MCF 10A (cell line): ENCODE data around the gene METTL23. TPM values are rescaled to one million over a fixed set of nuclear protein-coding genes. Genes with fewer than 3 reads are reported as not detected.

Experiments used
- BruUV-seq: library from RNA; stranded (reverse); fragments of 400-500 nt; replicated peaks from 2 replicates; lab custom pipeline; 2021; lab: Mats Ljungman, UMichigan
- CTCF ChIA-PET: fragments of 300-600 bp; sonication (Branson Sonifier 250); formaldehyde crosslinking; extraction: SDS; loops from one replicate; lab custom pipeline; 2021; ENCODE audit warnings: antibody characterized with exemption, inconsistent platforms; lab: Yijun Ruan, JAX
- POLR2A ChIA-PET: fragments of 300-600, 350-650 bp; sonication (Branson Sonifier 250); formaldehyde crosslinking; extraction: SDS; loops from one replicate; lab custom pipeline; 2020; ENCODE audit warnings: antibody characterized with exemption, inconsistent platforms; lab: Yijun Ruan, JAX
- DNase-seq: peaks from one replicate; pipeline ENCODE4 v3.0.0-alpha.2; 2018; ENCODE audit not compliant: unreplicated experiment
- H3K27ac Mint-ChIP-seq: one replicate; pipeline ENCODE4 v1.8.0; 2022; ENCODE audit warnings: mild to moderate bottlenecking, low read depth, mixed read lengths; ENCODE audit not compliant: unreplicated experiment
- H3K27me3 Mint-ChIP-seq: one replicate; pipeline ENCODE4 v1.8.0; 2022; ENCODE audit warnings: mixed read lengths; ENCODE audit not compliant: insufficient read depth, unreplicated experiment
- H3K36me3 Mint-ChIP-seq: one replicate; pipeline ENCODE4 v1.8.0; 2022; ENCODE audit warnings: mild to moderate bottlenecking, moderate library complexity, mixed read lengths; ENCODE audit not compliant: insufficient read depth, unreplicated experiment
- H3K4me1 Mint-ChIP-seq: one replicate; pipeline ENCODE4 v1.8.0; 2022; ENCODE audit warnings: mixed read lengths; ENCODE audit not compliant: insufficient read depth, unreplicated experiment
- H3K4me3 Mint-ChIP-seq: one replicate; pipeline ENCODE4 v1.8.0; 2022; ENCODE audit warnings: mild to moderate bottlenecking, moderate library complexity, mixed read lengths; ENCODE audit not compliant: unreplicated experiment
- H3K9me3 Mint-ChIP-seq: one replicate; pipeline ENCODE4 v1.8.0; 2022; ENCODE audit warnings: mixed read lengths; ENCODE audit not compliant: unreplicated experiment
- intact Hi-C: fragments of 100-400 bp; cut with micrococcal nuclease; formaldehyde crosslinking; loops from 2 replicates; pipeline ENCODE4 v1.14.1; 2022
- total RNA-seq: library from RNA; stranded (reverse); gene quantifications from 2 replicates; pipeline ENCODE4 v1.2.3, GENCODE V29; 2022
- TF ChIP-seq, protein P1 (sequence below): fragments of 200-600 bp; IDR thresholded peaks from one replicate; pipeline ENCODE4 v1.8.0; 2022; ENCODE audit warnings: antibody characterized with exemption, mild to moderate bottlenecking; ENCODE audit not compliant: unreplicated experiment

Gene METTL23
- total RNA-seq, 1 experiment from 2014 or later: 35.1 TPM

DNA sequence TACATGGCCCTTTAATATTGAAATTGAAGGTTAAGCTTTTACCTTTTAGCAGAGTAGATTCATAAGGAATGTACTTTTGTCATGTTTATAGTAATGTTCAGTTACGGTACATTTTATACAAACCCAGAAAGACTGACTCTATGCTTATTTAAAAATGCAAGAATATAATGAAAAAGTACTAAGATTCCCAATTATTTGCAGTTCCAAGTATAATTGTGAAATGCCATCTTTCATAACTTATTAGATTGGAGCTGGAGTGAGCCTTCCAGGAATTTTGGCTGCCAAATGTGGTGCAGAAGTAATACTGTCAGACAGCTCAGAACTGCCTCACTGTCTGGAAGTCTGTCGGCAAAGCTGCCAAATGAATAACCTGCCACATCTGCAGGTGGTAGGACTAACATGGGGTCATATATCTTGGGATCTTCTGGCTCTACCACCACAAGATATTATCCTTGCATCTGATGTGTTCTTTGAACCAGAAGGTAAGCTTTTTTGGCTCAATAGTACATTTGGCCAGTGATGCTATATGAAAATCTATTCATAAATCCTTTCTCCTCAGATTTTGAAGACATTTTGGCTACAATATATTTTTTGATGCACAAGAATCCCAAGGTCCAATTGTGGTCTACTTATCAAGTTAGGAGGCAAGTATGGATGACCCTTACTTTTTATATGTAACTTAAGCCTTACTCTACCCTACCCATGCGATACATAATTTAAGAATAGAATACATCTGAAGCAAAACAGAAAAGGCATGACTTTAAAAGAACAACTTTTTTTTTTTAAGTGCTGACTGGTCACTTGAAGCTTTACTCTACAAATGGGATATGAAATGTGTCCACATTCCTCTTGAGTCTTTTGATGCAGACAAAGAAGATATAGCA is 6.3 kb downstream of the METTL23 start:
- H3K9me3 Mint-ChIP-seq: no peaks in the 10 kb centered on the region
- peaks cover 20% of the 10 kb centered on the region for H3K4me1 Mint-ChIP-seq
- CTCF ChIA-PET: interaction anchor here (0.7 kb wide), 1 partner anchor 73 kb away, joined by 4 read pairs; no protein-coding TSS in a partner anchor
- H3K27ac Mint-ChIP-seq: no peak overlapping the region
- peak; percentile 47 for DNase-seq
- no peaks in the 10 kb centered on the region for H3K27me3 Mint-ChIP-seq
- TF ChIP-seq, protein P1, sequence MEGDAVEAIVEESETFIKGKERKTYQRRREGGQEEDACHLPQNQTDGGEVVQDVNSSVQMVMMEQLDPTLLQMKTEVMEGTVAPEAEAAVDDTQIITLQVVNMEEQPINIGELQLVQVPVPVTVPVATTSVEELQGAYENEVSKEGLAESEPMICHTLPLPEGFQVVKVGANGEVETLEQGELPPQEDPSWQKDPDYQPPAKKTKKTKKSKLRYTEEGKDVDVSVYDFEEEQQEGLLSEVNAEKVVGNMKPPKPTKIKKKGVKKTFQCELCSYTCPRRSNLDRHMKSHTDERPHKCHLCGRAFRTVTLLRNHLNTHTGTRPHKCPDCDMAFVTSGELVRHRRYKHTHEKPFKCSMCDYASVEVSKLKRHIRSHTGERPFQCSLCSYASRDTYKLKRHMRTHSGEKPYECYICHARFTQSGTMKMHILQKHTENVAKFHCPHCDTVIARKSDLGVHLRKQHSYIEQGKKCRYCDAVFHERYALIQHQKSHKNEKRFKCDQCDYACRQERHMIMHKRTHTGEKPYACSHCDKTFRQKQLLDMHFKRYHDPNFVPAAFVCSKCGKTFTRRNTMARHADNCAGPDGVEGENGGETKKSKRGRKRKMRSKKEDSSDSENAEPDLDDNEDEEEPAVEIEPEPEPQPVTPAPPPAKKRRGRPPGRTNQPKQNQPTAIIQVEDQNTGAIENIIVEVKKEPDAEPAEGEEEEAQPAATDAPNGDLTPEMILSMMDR: no peak
- BruUV-seq: no TSS peak
- H3K4me3 Mint-ChIP-seq: peak overlapping the region; percentile 100
- POLR2A ChIA-PET: interaction anchor here (0.5 to 9.1 kb wide), 11 partner anchors 17 to 702 kb away, joined by 3 to 76 read pairs (median 3); partner anchors contain the start of gene ST6GALNAC2
- intact Hi-C loops: loop anchor here (10.0 kb wide), 1 partner anchor 332 kb away; no protein-coding TSS in a partner anchor
- H3K36me3 Mint-ChIP-seq: peaks cover 85% of the 10 kb centered on the region

DNA sequence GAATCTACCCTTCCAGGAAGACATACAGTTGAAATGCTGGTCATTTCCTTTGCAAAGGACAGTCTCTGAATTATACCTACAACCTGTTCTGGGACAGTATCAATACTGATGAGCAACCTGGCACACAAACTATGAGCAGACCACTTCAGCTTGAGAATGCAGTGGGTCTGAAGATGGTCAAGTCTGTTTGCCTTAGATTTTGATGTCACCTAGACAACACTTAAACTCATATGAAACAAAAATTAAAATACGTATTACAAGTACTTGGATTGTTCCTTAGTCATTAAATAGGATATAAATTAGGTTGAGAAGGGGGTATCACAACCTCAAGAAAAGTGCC is 6.9 kb downstream of the METTL23 start:
- TF ChIP-seq, protein P1: no peak
- no peak for DNase-seq
- ChIA-PET POLR2A (interaction anchor here (0.5 to 9.1 kb wide), 10 partner anchors 8 to 702 kb away, joined by 3 to 150 read pairs (median 3); partner anchors contain the start of genes JMJD6, METTL23 and ST6GALNAC2), CTCF (interaction anchor here (0.7 kb wide), 1 partner anchor 525 kb away, joined by 3 read pairs; no protein-coding TSS in a partner anchor)
- intact Hi-C loops: loop anchor here (10.0 kb wide), 1 partner anchor 331 kb away; no protein-coding TSS in a partner anchor
- Mint-ChIP-seq H3K9me3 (no peaks in the 10 kb centered on the region), H3K27ac (peak overlapping the region; percentile 36), H3K36me3 (peaks cover 86% of the 10 kb centered on the region), H3K4me3 (peak overlapping the region; percentile 100), H3K4me1 (peaks cover 20% of the 10 kb centered on the region), H3K27me3 (no peaks in the 10 kb centered on the region)
- BruUV-seq: no TSS peak

DNA sequence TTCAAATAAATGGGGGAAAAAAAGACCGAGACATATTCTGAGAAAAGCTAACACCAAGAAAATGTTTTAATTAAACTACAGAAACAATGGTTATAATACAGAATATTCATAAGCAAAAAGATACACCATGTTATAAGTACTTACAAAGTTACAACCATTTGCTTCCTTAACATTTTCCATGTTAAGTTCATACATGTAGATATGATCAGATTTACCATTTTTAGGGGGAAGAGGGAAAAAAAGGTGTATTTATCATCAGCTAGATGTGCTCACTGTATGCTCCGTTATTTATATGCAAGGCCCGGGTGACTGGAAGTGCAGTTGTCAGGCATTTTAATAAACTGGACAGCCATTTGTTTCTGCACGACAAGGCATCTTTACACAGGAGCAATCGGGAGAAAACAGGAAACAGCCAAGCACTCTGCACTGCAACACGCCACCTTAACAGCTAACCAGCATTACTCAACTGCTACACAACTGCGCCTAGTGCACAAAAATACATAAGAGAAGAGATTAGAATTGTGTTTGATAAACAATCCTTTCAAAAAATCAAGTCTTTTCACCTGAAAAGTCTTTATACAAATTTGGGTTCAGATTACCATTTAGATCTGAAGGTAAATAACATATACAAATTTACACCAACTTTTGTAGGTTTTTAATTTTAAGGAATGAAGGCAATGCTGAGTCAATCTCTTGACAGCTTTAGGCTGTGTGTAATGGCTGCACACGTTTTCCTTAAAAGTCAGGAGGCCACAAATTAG is 7.6 kb downstream of the METTL23 start:
- Mint-ChIP-seq H3K27me3 (no peaks in the 10 kb centered on the region), H3K27ac (peak overlapping the region; percentile 36), H3K4me3 (peak overlapping the region; percentile 100), H3K36me3 (peaks cover 85% of the 10 kb centered on the region), H3K9me3 (no peaks in the 10 kb centered on the region), H3K4me1 (peaks cover 20% of the 10 kb centered on the region)
- TF ChIP-seq, protein P1: no peak
- no TSS peak for BruUV-seq
- intact Hi-C loops: loop anchor here (10.0 kb wide), 1 partner anchor 331 kb away; no protein-coding TSS in a partner anchor
- DNase-seq: no peak
- ChIA-PET CTCF (interaction anchor here (0.7 kb wide), 1 partner anchor 525 kb away, joined by 3 read pairs; no protein-coding TSS in a partner anchor), POLR2A (interaction anchor here (0.7 to 9.1 kb wide), 13 partner anchors 8 to 552 kb away, joined by 3 to 150 read pairs (median 7); partner anchors contain the start of genes JMJD6, METTL23 and MXRA7)
